Gastrocnemius medialis (tissue), 4 donors: Measurements from ENCODE around the gene TINCR.

Experiments used
- POLR2A ChIP-seq, 2 donors: fragments of 450-650 bp; IDR thresholded peaks; one replicate each; pipeline ENCODE4 v1.6.1; 2017; ENCODE audit warnings: antibody characterized with exemption in 2 of 2, mild to moderate bottlenecking in 2 of 2, moderate library complexity in 2 of 2
- TF ChIP-seq, protein P1 (sequence below), 5 experiments: fragments of 450-650 bp in 3 of 5; fragments of 200-600 bp in 2 of 5; sonication (generic) in 2 of 5; IDR thresholded peaks in 4 of 5; conservative IDR thresholded peaks in 1 of 5; 1 replicate in 4 of 5; 2 replicates in 1 of 5; pipeline ENCODE4 v1.5.1; 2016 to 2019; ENCODE audit warnings: antibody characterized with exemption in 5 of 5, mild to moderate bottlenecking in 3 of 5, moderate library complexity in 3 of 5

DNA sequence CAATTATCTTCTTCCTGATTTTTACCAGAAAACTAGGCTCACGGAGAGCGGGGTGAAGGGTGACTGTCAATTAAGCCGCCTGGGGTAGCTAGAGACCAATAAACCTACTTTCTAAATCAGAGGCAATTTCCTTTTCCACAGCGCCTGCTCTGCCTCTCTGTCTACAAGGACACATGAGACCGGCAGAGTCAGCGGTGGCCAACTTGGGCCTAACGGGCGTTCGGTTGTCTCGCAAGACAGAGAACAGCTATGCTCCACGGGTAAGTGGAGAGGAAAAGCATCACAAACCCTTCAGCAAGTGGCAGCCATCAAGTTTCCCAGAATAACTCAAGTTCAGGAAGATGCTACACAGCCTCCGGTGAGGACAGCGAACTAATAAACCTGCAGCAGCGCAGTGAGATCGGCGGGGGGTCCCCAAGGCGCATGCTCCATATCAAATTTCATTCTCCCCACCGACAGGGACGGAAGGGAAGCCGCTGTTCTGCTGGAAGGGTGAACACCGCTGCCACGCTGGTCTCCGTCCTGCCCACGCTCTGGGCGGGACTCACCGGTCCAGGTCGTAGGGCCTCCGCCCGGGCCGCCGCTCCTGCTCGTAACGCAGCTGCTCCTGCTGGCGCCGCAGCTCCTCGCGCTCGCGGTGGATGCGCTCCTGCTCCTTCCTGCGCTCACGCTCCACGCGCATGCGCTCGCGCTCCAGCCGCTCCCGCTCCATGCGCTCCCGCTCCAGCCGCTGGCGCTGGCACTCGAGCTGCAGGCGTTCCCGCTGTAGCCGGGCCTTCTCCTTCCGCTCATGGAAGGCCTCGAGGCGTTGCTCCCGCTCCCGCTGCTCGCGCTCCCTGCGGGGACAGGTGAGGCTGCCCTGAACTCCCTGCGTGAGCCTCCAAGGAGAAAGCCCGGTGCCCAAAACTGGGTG lies 25.8 kb upstream of the TINCR start:
- TF ChIP-seq, protein P1, sequence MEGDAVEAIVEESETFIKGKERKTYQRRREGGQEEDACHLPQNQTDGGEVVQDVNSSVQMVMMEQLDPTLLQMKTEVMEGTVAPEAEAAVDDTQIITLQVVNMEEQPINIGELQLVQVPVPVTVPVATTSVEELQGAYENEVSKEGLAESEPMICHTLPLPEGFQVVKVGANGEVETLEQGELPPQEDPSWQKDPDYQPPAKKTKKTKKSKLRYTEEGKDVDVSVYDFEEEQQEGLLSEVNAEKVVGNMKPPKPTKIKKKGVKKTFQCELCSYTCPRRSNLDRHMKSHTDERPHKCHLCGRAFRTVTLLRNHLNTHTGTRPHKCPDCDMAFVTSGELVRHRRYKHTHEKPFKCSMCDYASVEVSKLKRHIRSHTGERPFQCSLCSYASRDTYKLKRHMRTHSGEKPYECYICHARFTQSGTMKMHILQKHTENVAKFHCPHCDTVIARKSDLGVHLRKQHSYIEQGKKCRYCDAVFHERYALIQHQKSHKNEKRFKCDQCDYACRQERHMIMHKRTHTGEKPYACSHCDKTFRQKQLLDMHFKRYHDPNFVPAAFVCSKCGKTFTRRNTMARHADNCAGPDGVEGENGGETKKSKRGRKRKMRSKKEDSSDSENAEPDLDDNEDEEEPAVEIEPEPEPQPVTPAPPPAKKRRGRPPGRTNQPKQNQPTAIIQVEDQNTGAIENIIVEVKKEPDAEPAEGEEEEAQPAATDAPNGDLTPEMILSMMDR (IDR thresholded peaks at IDR 0.05 in 4 of 5, conservative IDR thresholded peaks at IDR 0.05 in 1 of 5) = no peak
- TF ChIP-seq POLR2A (IDR thresholded peaks at IDR 0.05) = no peak
